NCI-H345 treated with DMSO at 0.1 percent for 48 hours (cell line): ENCODE results near the gene RRH.

Experiments
- DNase-seq: peaks from one replicate; lab custom pipeline; 2025; ENCODE audit not compliant: unreplicated experiment; lab: John Stamatoyannopoulos, UW

Gene RRH

GRCh38 chr4:109879636-109880314 lies 52.0 kb downstream of the RRH start:
- DNase-seq: no peak

- no peak for DNase-seq
Observed at GRCh38 chr4:109886303-109886702, 58.5 kb downstream of the RRH start.

DNA sequence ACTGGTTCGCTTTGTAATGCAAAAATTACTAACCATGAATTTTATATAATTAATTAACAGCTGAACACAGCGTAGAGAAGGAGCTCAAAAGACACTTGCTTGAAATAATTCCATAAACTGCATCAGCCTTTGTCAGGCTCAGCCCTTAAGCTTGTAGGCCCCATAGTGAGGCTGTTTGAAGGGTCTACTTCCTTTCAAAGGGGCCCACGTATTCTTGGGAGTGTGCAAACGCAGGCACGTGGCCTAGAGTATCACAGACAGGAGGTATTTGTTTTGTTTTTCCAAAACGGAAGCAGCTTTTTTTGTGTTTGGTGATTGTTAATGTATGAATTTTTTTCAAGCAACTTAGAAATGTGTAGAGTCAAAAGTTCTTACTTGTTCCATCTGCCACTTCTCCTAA lies 59.3 kb downstream of the RRH start:
- no peak for DNase-seq

DNA sequence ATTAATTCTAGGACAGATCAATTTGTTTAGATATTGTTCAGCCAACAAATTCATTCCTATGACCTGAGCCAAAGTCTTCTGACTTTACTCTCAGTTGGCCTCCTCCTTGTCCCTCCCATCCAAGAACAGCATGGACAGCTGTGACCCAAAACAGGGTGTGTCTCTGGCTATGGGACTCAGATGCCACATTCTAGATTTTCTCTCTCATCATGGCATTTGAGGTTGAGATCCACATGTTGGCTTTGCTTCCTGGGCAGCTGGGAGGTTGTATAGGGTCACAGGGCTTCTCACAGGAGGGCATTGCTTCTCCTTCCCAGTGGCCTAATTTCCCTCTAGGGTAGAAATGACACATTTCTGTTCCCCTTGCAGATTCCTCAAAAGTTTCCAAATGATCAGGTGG lies 62.3 kb downstream of the RRH start:
- no peak for DNase-seq
